GM21576 (cell line): ENCODE data around the gene ANTXRL.
"Not testable (repeated sequence)": the region's sequence is repeated elsewhere in the genome, so short reads cannot be mapped to it uniquely, and the experiment has no call there.

ENCODE experiments used
- ATAC-seq: cut with Tn5 transposase; IDR thresholded peaks from one replicate; pipeline ENCODE4 v1.9.1; 2021; ENCODE audit warnings: mild to moderate bottlenecking, moderate library complexity; ENCODE audit not compliant: unreplicated experiment

Gene ANTXRL

GRCh38 chr10:46293832-46294640 is 7.2 kb downstream of the ANTXRL start:
- ATAC-seq: no peak

GRCh38 chr10:46294641-46295220 is 7.9 kb downstream of the ANTXRL start:
- no peak for ATAC-seq

- not testable (repeated sequence) for ATAC-seq
These were observed 8.7 kb downstream of the ANTXRL start for GRCh38 chr10:46295350-46296010.

GRCh38 chr10:46296086-46296485 is 9.3 kb downstream of the ANTXRL start:
- not testable (repeated sequence) for ATAC-seq

- no peak for ATAC-seq
These were observed 9.9 kb downstream of the ANTXRL start for GRCh38 chr10:46296641-46297141.

GRCh38 chr10:46297406-46298204 is 10.8 kb downstream of the ANTXRL start:
- no peak for ATAC-seq

- ATAC-seq: no peak
These were observed 11.9 kb downstream of the ANTXRL start for GRCh38 chr10:46298477-46299285.

GRCh38 chr10:46299286-46299535 is 12.4 kb downstream of the ANTXRL start:
- no peak for ATAC-seq

- ATAC-seq: no peak
These were observed 13.0 kb downstream of the ANTXRL start for GRCh38 chr10:46299536-46300369.

- ATAC-seq: not testable (repeated sequence)
These were observed 13.5 kb downstream of the ANTXRL start for GRCh38 chr10:46300370-46300711.

- no peak for ATAC-seq
These were observed 14.4 kb downstream of the ANTXRL start for GRCh38 chr10:46301056-46301645.

- no peak for ATAC-seq
These were observed 15.1 kb downstream of the ANTXRL start for GRCh38 chr10:46301721-46302479.

GRCh38 chr10:46302765-46303352 is 16.1 kb downstream of the ANTXRL start:
- ATAC-seq: not testable (repeated sequence)

GRCh38 chr10:46304062-46304461 is 17.3 kb downstream of the ANTXRL start:
- ATAC-seq: no peak

- ATAC-seq: not testable (repeated sequence)
These were observed 17.9 kb downstream of the ANTXRL start for GRCh38 chr10:46304671-46305070.

- ATAC-seq: no peak
These were observed 18.5 kb downstream of the ANTXRL start for GRCh38 chr10:46305079-46305818.

GRCh38 chr10:46305986-46306385 is 19.2 kb downstream of the ANTXRL start:
- no peak for ATAC-seq
